H9 (cell line): ENCODE data around the gene RPL35. TPM values are rescaled to one million over a fixed set of nuclear protein-coding genes. Genes with fewer than 3 reads are reported as not detected.

ENCODE experiments used
- DNase-seq: peaks from one replicate; pipeline ENCODE4 v3.0.0-alpha.2; 2017
- H2AFZ ChIP-seq: one replicate; pipeline ENCODE4 v1.6.1; 2013; ENCODE audit warnings: mild to moderate bottlenecking, low read length, control low read depth, moderate library complexity
- H2AK5ac ChIP-seq: 2 replicates; pipeline ENCODE4 v1.6.1; 2013; ENCODE audit warnings: low read length, control low read depth, mixed read lengths; ENCODE audit not compliant: insufficient read length
- H2BK120ac ChIP-seq: one replicate; pipeline ENCODE4 v1.6.1; 2013; ENCODE audit warnings: low read depth, mild to moderate bottlenecking, low read length, control low read depth, inconsistent platforms; ENCODE audit not compliant: poor library complexity, severe bottlenecking
- H2BK12ac ChIP-seq: 2 replicates; pipeline ENCODE4 v1.6.1; 2013; ENCODE audit warnings: low read length, control low read depth, mixed read lengths, low read depth; ENCODE audit not compliant: insufficient read length
- H2BK15ac ChIP-seq: 2 replicates; pipeline ENCODE4 v1.6.1; 2013; ENCODE audit warnings: low read depth, low read length, control low read depth
- H2BK20ac ChIP-seq: one replicate; pipeline ENCODE4 v1.6.1; 2013; ENCODE audit warnings: low read depth, mild to moderate bottlenecking, low read length, control low read depth, inconsistent platforms; ENCODE audit not compliant: poor library complexity, severe bottlenecking
- H2BK5ac ChIP-seq: 2 replicates; pipeline ENCODE4 v1.6.1; 2013; ENCODE audit warnings: low read length, control low read depth, mixed read lengths; ENCODE audit not compliant: insufficient read length
- H3K14ac ChIP-seq: 2 replicates; pipeline ENCODE4 v1.6.1; 2013; ENCODE audit warnings: low read length, control low read depth; ENCODE audit not compliant: insufficient read depth
- H3K18ac ChIP-seq: 2 replicates; pipeline ENCODE4 v1.6.1; 2013; ENCODE audit warnings: low read depth, mild to moderate bottlenecking, mixed read lengths, low read length, control low read depth; ENCODE audit not compliant: insufficient read length
- H3K23ac ChIP-seq: 2 replicates; pipeline ENCODE4 v1.6.1; 2013; ENCODE audit warnings: low read length, control low read depth, mixed read lengths, low read depth; ENCODE audit not compliant: insufficient read length
- H3K23me2 ChIP-seq: 2 replicates; pipeline ENCODE4 v1.6.1; 2013; ENCODE audit warnings: low read depth, mild to moderate bottlenecking, mixed read lengths, low read length, control low read depth; ENCODE audit not compliant: insufficient read length, poor library complexity, severe bottlenecking
- H3K27ac ChIP-seq: 2 replicates; pipeline ENCODE4 v1.5.1; 2013; ENCODE audit warnings: low read length, control low read depth, mixed read lengths, low read depth; ENCODE audit not compliant: insufficient read length
- H3K27me3 ChIP-seq: 2 replicates; pipeline ENCODE4 v1.6.1; 2013; ENCODE audit warnings: low read length, control low read depth, inconsistent platforms; ENCODE audit not compliant: insufficient read depth
- H3K4ac ChIP-seq: 2 replicates; pipeline ENCODE4 v1.6.1; 2013; ENCODE audit warnings: low read depth, mild to moderate bottlenecking, control low read depth, inconsistent platforms, low read length, moderate library complexity
- H3K4me1 ChIP-seq: 2 replicates; pipeline ENCODE4 v1.6.1; 2013; ENCODE audit warnings: low read length, control low read depth, inconsistent platforms; ENCODE audit not compliant: insufficient read depth
- H3K4me2 ChIP-seq: 2 replicates; pipeline ENCODE4 v1.6.1; 2013; ENCODE audit warnings: low read length, control low read depth, mixed read lengths; ENCODE audit not compliant: insufficient read length, insufficient read depth
- H3K56ac ChIP-seq: 2 replicates; pipeline ENCODE4 v1.6.1; 2013; ENCODE audit warnings: low read depth, mild to moderate bottlenecking, mixed read lengths, low read length, control low read depth; ENCODE audit not compliant: insufficient read length
- H3K79me1 ChIP-seq: 2 replicates; pipeline ENCODE4 v1.6.1; 2013; ENCODE audit warnings: low read depth, mild to moderate bottlenecking, moderate library complexity, low read length, control low read depth, inconsistent platforms; ENCODE audit not compliant: insufficient read depth, poor library complexity, severe bottlenecking
- H3K79me2 ChIP-seq: 2 replicates; pipeline ENCODE4 v1.6.1; 2013; ENCODE audit warnings: low read length, control low read depth, inconsistent platforms; ENCODE audit not compliant: insufficient read depth
- H3K9ac ChIP-seq: 2 replicates; pipeline ENCODE4 v1.6.1; 2013; ENCODE audit warnings: low read length, control low read depth, mixed read lengths; ENCODE audit not compliant: insufficient read length; ENCODE audit errors: extremely low read depth
- H3K9me3 ChIP-seq: one replicate; pipeline ENCODE4 v1.6.1; 2013; ENCODE audit warnings: low read depth, low read length, inconsistent platforms; ENCODE audit not compliant: control insufficient read depth
- H3T11ph ChIP-seq: one replicate; pipeline ENCODE4 v1.6.1; 2013; ENCODE audit warnings: mild to moderate bottlenecking, low read length, control low read depth, inconsistent platforms
- H4K20me1 ChIP-seq: one replicate; pipeline ENCODE4 v1.6.1; 2013; ENCODE audit not compliant: control insufficient read depth, insufficient read length, insufficient read depth
- H4K5ac ChIP-seq: 2 replicates; pipeline ENCODE4 v1.6.1; 2013; ENCODE audit warnings: low read depth, mild to moderate bottlenecking, mixed read lengths, low read length, control low read depth; ENCODE audit not compliant: insufficient read length
- H4K8ac ChIP-seq: replicated peaks from 2 replicates; pipeline ENCODE4 v1.6.1; 2013; ENCODE audit warnings: low read length, control low read depth, mixed read lengths, low read depth; ENCODE audit not compliant: insufficient read length
- H4K91ac ChIP-seq: 2 replicates; pipeline ENCODE4 v1.6.1; 2013; ENCODE audit warnings: low read depth, mild to moderate bottlenecking, moderate library complexity, mixed read lengths, low read length, control low read depth; ENCODE audit not compliant: insufficient read length
- H3K27ac Mint-ChIP-seq, 3 experiments: 2 replicates in 2 of 3; 3 replicates in 1 of 3; pipeline ENCODE4 v1.8.0; 2020 to 2021; ENCODE audit warnings: mixed read lengths in 3 of 3, mild to moderate bottlenecking in 1 of 3, moderate library complexity in 1 of 3
- H3K27me3 Mint-ChIP-seq: 2 replicates; pipeline ENCODE4 v1.8.0; 2021; ENCODE audit warnings: low read depth, mild to moderate bottlenecking, moderate library complexity, mixed read lengths
- H3K36me3 Mint-ChIP-seq, 3 experiments: 2 replicates in 2 of 3; 3 replicates in 1 of 3; pipeline ENCODE4 v1.8.0; 2020 to 2021; ENCODE audit warnings: low read depth in 3 of 3, mixed read lengths in 3 of 3; ENCODE audit not compliant: insufficient read depth in 1 of 3
- H3K4me1 Mint-ChIP-seq, 2 experiments: 2 replicates each; pipeline ENCODE4 v1.8.0; 2020; ENCODE audit warnings: mixed read lengths in 2 of 2
- H3K4me3 Mint-ChIP-seq, 2 experiments: 2 replicates in 1 of 2; 3 replicates in 1 of 2; pipeline ENCODE4 v1.8.0; 2020 to 2021; ENCODE audit warnings: mild to moderate bottlenecking in 2 of 2, mixed read lengths in 2 of 2, moderate library complexity in 1 of 2
- H3K9me3 Mint-ChIP-seq, 2 experiments: 2 replicates in 1 of 2; 3 replicates in 1 of 2; pipeline ENCODE4 v1.8.0; 2020; ENCODE audit warnings: mild to moderate bottlenecking in 2 of 2, mixed read lengths in 2 of 2, moderate library complexity in 1 of 2
- WGBS: extraction: QIAGEN DNeasy Blood & Tissue Kit; methylation state at CpG from one replicate; pipeline ENCODE4 v1.1.7; 2013; ENCODE audit warnings: missing lambda C conversion rate, low lambda C conversion rate, mixed read lengths; ENCODE audit not compliant: insufficient read length; ENCODE audit errors: extremely low coverage; 5-methylcytosine and 5-hydroxymethylcytosine counted together
- total RNA-seq: library from RNA; stranded (reverse); gene quantifications from 2 replicates; pipeline ENCODE4 v1.2.1, GENCODE V29; 2021
- TF ChIP-seq, protein P1 (sequence below): fragments of 200-600 bp; sonication (generic); conservative IDR thresholded peaks from 3 replicates; pipeline ENCODE4 v1.8.0; 2021; ENCODE audit warnings: antibody characterized with exemption, mild to moderate bottlenecking

The RPL35 gene
- total RNA-seq, 1 experiment from 2014 or later = 1,840 TPM

DNA sequence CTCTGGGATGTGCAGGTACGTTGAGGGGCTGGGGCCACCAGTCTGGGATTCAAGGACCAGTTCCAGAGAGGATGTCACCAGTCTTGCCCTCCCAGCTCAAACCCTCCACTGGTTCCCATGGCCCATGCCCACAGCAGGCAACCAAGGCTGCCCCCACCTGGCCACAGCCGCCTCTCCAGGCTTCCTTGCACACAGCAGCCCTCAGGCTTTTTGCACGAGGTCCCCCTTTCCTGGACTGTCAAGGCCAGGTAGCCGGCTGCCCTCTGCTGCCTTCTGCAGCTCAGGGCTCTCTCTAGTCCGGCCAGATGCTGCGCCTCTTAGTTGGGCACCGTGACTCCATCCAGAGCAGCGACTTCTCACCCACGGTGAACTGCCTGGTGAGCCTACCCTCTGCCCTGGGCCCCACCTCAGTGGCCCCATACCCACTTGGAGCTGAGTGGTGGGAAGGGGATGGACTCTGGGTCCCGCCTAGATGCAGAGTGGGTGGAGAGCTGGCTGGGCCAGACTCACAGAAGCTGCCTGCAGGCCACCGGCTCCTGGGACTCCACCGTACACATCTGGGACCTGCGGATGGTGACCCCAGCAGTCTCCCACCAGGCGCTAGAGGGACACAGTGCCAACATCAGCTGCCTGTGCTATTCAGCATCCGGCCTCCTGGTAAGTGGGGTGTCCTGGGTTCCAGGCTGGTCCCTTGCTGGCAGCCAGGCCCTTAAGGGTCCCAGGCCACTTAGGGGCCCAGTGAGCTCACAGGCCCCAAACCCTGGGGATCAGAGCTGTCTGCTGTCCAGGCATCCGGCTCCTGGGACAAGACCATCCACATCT is 5.6 kb downstream of the RPL35 start:
- no peak overlapping the region for H3K27ac ChIP-seq
- no peak overlapping the region for H3K56ac ChIP-seq
- no peak overlapping the region for H3K4ac ChIP-seq
- peaks cover 40 to 46% (median 41%) of the 10 kb centered on the region in 3 experiments for H3K36me3 Mint-ChIP-seq
- H3K23ac ChIP-seq = no peak overlapping the region
- H4K8ac ChIP-seq = no peak overlapping the region
- no peak overlapping the region for H2AFZ ChIP-seq
- peaks cover 4% of the 10 kb centered on the region for H3K79me1 ChIP-seq
- H2BK20ac ChIP-seq = no peak overlapping the region
- H3K9ac ChIP-seq = no peak overlapping the region
- H2BK15ac ChIP-seq = no peak overlapping the region
- H3K27ac Mint-ChIP-seq = no peak overlapping the region
- TF ChIP-seq, protein P1, sequence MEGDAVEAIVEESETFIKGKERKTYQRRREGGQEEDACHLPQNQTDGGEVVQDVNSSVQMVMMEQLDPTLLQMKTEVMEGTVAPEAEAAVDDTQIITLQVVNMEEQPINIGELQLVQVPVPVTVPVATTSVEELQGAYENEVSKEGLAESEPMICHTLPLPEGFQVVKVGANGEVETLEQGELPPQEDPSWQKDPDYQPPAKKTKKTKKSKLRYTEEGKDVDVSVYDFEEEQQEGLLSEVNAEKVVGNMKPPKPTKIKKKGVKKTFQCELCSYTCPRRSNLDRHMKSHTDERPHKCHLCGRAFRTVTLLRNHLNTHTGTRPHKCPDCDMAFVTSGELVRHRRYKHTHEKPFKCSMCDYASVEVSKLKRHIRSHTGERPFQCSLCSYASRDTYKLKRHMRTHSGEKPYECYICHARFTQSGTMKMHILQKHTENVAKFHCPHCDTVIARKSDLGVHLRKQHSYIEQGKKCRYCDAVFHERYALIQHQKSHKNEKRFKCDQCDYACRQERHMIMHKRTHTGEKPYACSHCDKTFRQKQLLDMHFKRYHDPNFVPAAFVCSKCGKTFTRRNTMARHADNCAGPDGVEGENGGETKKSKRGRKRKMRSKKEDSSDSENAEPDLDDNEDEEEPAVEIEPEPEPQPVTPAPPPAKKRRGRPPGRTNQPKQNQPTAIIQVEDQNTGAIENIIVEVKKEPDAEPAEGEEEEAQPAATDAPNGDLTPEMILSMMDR = peak; percentile 70
- H3K4me1 Mint-ChIP-seq = peaks cover 18 to 26% of the 10 kb centered on the region in 2 experiments
- no peaks in the 10 kb centered on the region; the same call in 1 of the 2 replicates for H3K27me3 Mint-ChIP-seq
- H3K4me1 ChIP-seq = peaks cover 7% of the 10 kb centered on the region; the same call in 1 of the 2 replicates
- whole genome bisulfite sequencing = no CpG with 5 or more reads among the region's 16 CpGs
- H3K14ac ChIP-seq = no peak overlapping the region
- H3K23me2 ChIP-seq = peaks cover 11% of the 10 kb centered on the region
- H2BK120ac ChIP-seq = no peak overlapping the region
- H2BK5ac ChIP-seq = no peak overlapping the region
- H2BK12ac ChIP-seq = no peak overlapping the region
- H3K9me3 ChIP-seq = no peaks in the 10 kb centered on the region
- no peak overlapping the region for H3K4me3 Mint-ChIP-seq
- H2AK5ac ChIP-seq = no peak overlapping the region
- no peak overlapping the region for H3T11ph ChIP-seq
- DNase-seq = peak; percentile 89
- H3K9me3 Mint-ChIP-seq = no peaks in the 10 kb centered on the region
- no peaks in the 10 kb centered on the region for H4K20me1 ChIP-seq
- H3K18ac ChIP-seq = no peak overlapping the region
- no peak overlapping the region for H3K4me2 ChIP-seq
- no peak overlapping the region for H4K91ac ChIP-seq
- no peak overlapping the region for H4K5ac ChIP-seq
- H3K79me2 ChIP-seq = peaks cover 16% of the 10 kb centered on the region; the same call in 1 of the 2 replicates
- no peaks in the 10 kb centered on the region for H3K27me3 ChIP-seq
